Uterus (tissue), 2 donors: ENCODE measurements around the gene VASP.

Source experiments
- CTCF ChIP-seq, 4 experiments: fragments of 200-600 bp in 2 of 4; fragments of 450-650 bp in 2 of 4; sonication (generic) in 2 of 4; IDR thresholded peaks; one replicate each; pipeline ENCODE4 v1.5.1; 2016 to 2019; ENCODE audit warnings: antibody characterized with exemption in 4 of 4, mild to moderate bottlenecking in 2 of 4, moderate library complexity in 1 of 4
- POLR2A ChIP-seq, 2 donors: fragments of 450-650 bp; IDR thresholded peaks; one replicate each; pipeline ENCODE4 v1.6.1; 2016; ENCODE audit warnings: antibody characterized with exemption in 2 of 2, mild to moderate bottlenecking in 1 of 2, moderate library complexity in 1 of 2

- TF ChIP-seq CTCF (IDR thresholded peaks at IDR 0.05) (no peak), POLR2A (IDR thresholded peaks at IDR 0.05) (no peak)
These were observed 35.2 kb upstream of the VASP start for GRCh38 chr19:45471931-45472562.
